ENCODE measurements around the gene IGF1.
"Not testable (repeated sequence)": the region's sequence is repeated elsewhere in the genome, so short reads cannot be mapped to it uniquely, and the experiment has no call there.

Gene IGF1

DNA sequence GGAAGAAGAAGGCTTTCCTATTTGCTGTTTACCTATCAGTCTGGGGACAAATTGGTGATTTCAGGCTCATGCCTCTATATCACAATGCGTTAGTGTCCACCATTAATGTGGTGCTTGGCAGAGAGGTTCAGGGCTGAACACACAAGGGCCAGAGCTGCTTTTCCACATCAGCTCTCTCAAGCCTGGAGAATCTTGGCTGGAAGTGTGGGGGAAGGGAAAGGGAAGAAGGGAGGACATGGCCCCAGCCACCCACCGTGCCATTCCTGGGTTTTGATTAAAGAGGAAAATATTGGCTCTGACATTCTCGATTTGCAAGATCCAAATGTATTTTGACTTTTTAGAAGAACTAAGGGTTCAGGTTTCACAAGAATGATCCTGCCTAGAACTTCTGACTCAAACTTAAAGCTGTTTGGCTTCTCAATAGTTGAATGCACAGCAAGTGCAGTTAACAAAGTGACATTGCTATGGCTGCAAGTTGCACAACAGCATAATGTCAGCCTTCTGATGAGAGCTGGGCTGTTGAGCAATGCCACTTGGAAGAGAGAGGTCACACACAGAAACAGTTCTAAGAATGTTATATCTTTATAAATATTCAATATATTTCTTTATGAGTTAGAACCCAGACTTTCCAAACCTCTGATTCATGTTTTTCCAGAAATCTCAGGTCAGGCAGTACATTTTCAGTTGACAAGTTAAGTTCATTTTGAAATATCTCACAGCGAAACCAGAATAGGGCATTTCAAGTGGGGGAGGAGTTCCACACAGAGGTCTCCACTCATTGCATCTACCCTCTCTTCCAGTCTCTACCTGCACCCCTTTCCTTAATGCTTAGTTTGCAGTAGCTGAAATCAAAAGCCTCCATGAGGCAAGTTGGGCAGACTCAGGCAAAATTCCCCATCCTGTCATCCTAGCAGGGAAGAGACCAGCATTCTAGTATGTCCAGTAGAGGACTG is 25.3 kb downstream of the IGF1 start:
- no peak for DNase-seq

DNA sequence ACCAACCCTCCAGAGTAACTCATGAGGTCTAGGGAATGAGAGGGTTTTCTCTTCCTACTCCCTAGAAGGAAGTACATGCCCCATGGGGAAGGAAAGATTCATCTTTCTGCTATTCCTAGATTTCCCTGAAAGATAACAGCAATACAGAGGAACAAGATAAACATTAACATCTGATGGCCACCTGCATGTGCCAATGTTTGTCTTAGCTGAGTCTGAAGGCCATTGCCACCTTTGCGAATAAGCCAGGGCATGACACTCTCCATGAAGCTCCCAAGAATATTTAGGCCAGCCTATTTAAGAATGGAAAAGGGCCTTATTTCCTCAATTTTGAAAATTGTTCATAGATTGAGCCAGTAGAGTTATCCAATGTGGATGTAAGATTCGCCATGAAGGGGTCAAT is 26.0 kb downstream of the IGF1 start:
- DNase-seq, result no peak

DNA sequence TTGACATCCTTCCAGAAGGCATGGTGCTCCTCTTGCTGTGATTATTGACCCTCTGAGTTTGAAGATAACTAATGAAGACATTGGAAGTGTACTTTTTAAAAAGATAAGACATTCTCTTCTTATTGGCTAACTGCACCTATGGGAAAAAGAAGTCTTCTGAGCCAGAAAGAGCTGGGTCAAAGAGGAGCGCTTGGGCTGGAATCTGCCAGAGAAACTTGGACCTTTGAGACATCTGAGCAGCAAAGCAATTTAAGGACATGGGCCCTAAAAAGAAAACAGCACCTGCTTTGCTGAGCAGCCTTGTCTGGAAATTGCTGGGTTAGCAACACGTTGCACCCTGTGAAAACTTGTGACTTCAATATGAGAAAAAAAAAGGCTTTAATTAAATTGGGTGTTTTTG is 27.8 kb downstream of the IGF1 start:
- no peak for DNase-seq

DNA sequence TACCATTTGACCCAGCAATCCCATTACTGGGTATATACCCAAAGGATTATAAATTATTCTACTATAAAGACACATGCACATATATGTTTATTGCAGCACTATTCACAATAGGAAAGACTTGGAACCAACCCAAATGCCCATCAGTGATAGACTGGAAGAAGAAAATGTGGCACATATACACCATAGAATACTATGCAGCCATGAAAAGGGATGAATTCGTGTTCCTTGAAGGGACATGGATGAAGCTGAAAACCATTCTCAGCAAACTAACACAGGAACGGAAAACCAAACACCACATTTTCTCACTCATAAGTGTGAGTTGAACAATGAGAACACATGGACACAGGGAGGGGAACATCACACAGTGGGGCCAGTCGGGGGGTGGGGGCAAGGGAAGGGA is 31.3 kb downstream of the IGF1 start:
- DNase-seq, result not testable (repeated sequence)

DNA sequence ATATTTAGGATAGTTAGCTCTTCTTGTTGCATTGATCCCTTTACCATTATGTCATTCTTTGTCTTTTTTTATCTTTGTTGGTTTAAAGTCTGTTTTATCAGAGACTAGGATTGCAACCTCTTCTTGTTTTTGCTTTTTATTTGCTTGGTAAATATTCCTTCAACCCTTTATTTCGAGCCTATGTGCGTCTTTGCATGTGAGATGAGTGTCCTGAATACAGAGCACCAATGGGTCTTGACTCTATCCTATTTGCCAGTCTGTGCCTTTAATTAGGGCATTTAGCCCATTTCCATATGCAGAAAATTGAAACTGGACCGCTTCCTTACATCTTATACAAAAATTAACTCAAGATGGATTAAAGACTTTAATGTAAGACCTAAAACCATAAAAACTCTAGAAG is 32.9 kb downstream of the IGF1 start:
- DNase-seq, result not testable (repeated sequence)

DNA sequence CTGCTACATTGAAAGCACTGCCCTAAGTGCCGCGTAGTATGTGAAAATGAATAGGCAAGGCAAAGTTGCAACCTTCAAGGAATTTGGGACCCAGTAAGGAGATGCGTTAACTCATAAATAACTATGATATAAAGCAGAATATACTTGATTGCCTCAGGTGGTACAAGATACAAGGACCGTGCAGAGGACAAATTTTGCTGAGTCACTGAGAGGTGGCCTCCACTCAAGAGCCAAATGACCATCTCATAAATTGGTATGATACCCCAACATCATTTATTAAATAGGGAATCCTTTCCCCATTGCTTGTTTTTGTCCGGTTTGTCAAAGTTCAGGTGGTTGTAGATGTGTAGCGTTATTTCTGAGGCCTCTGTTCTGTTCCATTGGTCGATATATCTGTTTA is 35.7 kb downstream of the IGF1 start:
- no peak for DNase-seq

DNA sequence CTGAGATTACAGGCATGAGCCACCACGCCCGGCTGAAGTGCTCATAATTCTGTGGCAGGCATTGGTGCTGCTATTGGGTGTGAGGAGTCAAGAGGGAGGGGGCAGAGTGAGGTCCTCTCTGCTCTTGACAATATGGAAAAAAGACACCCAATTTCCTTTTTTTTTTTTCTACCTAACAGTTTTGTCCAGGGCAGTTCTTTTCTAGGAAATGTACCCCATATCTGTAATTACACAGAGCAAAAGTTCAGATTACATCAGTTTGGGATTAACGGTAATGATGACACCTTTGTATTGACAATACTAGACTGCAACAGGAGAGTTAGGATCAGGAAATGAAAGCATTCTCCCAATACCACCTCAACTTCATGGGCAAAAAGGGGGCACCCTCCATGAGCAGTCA is 36.3 kb downstream of the IGF1 start:
- DNase-seq, result no peak

DNA sequence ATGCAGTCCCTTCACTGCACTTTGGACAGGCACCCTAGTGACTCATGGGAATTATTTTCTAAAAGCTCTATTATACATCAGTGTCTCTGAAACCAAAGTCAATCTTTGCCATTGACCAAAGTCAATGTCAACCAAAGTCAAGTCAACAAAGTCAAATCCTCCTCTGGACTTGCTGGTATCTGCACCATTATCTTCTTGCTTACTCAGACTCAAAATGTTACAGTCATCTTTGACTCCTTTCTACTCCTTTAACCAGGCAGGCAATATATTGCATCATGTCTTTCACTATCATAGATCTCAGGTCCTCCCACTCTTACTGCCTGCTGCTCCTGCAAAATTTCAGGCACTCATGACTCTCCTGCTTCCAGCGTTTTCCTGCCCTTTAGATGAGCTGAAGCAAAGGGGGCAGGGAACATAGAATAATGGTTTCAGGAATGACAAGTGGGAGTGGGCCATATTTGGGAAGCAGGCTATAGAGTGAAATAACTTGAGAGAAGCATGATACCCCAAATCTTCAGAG is 39.2 kb downstream of the IGF1 start:
- no peak for DNase-seq

DNA sequence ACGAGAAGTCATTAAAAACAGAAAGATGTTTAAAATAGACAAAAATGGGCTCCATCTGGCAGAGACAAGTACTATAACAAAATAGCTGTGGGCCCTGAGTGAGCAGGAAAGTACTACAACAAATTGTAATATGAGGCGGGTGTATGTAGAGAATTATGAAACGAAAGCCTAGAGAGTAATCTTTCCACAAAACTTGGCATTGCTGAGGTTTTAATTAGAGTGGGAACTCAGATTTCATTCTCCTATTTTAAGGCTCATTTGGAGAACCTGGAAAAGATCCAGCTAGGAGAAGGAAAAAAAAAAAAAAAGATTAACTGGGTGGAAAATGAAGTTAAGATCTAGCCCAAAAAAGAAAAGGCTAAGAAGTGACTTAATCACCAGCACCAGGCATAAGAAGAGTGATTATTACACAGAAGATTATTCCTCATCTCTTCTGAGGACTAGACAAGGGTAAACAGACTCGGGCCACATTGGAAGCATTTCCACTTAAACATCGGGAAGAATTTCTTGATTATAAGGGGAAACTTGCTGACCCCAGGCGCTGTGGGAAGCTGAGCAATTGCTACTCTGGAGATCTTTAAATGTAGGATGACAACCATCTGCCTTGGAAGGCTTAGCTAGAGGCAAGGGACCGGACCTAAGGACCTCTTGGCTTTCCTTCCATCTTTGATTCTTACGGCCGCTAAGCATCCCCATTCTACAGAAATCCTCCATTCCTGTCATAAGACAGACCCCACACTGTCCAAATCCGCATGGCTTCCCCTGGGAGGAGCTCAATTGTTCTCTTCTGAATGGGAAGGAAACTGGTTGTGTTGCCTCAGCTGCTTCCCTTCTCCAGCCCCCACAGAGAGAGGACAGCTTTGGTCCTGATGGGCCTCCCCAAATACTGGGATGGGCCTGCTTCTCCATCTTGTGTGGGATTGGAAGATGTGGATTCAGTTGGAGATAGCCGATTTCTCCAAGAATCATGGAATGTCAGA is 40.6 kb downstream of the IGF1 start:
- no peak for DNase-seq

DNA sequence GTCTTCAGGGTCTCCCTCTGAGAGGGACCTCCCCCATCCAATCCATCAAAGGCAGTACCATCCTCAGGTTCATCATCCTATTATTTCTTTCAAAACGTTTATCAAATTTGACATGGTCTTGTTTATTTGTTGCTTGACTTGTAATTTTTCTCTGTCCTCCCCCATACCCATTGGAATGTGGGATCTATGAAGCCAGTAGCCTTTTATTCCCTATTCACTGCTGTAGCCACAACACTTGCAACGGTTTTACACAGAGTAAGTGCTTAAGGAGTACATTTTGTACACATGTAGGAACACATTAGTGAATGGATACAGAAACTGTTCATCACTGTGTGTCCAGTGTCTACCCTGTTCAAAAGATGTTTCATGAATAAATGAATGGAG is 41.5 kb downstream of the IGF1 start:
- DNase-seq, result no peak

DNA sequence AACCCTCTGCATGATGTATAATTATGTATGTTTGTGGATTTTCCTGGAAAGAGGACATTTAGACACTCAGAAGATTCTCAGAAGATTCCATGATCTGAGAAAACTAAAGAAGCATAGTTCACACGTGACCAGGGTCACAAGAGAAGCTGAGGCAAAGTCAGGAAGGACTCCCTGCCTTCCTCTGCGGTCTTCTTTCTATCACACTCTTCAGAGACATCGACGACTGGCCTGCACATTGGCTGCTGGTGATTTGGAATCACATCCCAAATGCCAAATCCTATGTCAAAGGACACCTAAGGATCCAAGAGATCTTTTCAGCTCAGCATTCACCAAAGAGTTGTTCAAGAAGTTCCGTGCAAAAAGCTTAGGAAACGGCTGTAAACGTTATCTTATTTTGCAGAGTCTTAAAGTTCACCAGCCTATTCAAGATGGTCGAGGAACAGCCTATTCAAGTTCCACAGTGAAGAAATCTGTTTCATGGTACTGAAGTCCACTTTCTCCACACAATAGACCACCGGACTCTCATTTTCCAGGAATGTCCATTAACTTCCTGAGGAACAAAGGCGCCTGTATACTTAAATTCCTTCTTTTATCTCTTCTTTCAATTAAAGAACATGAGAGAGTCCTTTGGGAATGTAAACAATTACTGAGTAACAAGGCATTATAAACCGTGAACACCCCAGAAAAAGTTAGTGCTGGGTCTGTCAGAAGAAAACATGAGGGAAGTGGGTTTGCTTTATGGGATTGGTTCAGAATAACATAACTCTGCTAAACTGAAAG is 42.1 kb downstream of the IGF1 start:
- no peak for DNase-seq

DNA sequence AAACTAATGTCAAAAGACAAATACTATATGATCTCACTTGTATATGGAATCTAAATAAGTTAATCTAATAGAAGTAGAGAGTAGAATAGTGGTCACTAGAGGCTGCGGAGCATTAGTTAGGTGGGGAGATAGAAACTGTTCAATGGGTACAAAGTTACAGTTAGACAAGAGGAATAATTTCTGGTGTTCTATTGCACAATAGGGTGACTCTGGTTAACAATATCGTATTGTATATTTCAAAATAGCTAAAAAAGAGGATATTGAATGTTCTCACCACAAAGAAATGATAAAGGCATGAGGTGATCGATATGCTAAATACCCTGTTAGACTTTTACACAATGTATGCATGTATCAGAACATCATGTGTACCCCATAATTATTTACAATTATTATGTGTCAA is 42.9 kb downstream of the IGF1 start:
- no peak for DNase-seq

DNA sequence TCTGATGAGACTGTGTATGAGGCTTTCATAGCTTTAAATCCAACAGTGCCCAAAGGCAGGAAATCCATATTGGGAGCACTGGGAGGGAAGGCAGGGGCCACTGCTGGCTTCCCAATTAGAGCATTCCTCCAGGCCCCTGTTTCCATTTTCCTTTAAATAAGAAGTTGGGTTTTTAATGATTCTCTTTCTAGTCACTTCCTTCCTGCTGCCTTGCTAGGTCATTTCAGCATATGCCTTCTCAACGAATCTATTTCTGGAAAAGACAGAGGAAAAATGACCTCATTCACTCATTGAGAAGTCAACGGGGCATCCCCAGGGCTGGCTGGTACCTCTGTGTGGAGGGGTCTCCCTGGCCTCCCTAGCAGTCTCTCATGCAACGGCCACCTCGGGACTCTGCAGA is 43.5 kb downstream of the IGF1 start:
- no peak for DNase-seq

DNA sequence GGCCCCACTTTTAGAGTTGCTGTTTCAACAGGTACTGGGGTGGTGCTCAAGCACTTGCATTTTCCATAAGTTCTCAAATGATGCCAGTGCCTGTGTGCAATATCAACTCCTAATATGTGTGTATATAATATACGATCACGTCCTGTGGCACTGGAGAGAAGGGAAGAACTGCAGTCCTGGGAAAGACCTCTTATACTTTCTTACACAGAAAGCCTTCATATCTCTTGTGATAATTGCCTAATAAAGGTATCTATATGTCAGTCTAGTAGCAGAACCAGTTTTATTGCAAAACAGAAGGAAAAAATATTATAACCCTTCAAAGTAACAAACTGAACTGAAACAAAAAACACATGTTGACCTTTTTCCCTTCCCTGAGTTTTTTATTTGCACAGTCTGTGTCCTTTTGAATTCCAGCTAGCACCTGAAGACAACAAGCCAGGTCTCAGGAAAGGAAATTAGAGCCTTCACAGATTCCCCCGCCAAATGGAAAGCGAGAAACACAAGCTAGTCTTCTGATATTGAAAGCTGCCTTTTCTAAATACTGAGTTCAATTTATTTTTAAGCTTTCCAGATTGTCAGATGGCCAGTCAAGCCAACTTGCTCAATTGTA is 44.4 kb downstream of the IGF1 start:
- no peak for DNase-seq

DNA sequence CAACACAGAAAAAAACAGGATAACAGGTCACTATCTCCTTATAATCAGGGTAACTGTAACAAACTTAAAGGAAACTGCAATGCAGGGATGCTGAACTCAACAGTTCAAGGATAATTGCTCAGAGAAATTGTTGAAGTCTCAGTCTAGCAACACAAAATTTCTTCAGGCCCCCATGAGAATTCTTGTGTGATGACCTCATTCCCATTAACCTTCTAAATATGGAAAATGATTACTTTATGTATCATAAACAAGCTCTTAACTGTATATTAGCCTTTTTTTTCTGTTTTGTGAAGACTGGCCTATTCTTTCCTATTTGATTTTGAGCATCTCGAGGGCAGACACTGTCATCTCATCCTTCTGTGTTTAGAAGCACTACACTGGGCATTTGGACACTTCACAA is 47.1 kb downstream of the IGF1 start:
- no peak for DNase-seq

DNA sequence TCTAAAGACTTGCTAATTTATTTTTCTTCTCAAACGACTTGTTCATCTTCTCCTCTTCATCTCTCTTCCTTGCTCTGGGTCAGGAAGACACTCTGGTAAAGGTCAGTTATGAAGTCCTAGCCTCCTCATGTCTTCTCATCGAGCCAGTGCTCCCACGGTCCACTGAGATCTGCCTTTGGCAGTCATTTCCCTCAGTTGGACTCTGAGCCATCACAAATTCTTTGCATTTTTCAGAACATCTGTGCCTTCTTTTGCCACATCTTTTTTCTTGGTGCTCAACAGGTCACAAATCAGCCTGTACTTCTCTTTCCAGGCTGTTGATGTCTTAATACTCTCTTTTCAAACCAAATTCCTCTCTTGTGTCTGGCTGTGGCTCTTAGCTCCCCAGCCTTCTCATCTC is 49.7 kb downstream of the IGF1 start:
- no peak for DNase-seq

DNA sequence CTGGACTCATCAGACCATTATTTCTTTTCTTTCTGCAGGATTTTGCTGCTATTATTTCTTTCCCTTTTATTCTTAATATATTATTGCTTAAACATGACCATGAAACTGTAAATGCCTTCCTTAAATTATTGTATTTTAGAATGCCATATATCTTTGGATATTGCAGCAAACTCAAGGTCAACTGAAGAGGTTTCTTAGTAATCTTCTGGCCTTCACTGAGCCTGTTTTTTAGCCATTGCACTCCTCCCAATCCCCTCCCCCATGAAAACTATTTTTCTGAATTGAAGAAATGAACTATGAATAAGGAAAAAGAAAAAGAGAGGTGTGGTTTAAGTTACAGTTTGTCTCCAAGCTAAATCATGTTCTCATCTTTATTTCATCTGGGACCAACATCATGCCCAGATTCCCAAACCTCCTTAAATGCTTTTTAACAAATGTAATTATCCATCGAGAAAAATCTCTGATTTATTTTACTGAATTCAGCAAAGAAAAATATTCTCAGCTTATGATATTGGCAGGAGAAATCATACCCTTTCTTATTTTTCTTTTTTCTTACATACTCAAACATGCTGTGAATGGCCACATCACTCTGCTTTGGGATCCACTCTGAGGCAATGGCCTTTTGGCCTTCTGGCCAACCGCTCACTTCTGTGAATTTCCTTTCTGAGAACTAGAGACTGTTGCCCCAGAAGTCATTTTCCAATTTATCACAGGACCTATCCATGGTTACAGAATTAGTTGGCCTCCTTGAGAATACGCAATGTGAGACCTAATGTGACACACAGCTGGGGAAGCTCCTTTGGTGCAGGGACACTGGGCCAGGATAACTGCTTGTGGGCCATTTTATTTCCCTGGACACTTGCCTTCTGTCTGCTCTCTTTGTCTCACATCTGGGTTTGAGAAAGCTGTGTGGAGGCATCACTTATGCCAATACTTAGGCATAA is 50.9 kb downstream of the IGF1 start:
- DNase-seq, result no peak

DNA sequence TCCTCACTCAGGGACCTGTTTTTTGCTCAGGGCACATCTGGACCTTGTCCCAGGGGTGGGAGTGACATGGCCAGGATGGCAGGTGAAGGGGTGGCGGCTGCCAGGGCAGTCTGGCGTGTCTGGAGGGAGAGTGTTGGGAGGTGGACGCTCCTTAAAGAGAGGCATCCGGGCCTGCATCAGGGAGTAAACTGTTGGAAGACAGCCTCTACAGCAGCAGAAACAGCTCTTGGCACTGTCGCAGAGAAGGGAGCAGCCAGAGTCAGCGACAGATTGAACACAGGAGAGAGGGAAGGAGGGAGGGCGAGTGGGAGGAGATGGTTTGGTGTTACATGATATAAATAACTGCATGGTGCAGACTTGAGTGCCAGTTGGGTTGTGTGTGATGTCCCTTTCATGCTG is 52.8 kb downstream of the IGF1 start:
- no peak for DNase-seq

DNA sequence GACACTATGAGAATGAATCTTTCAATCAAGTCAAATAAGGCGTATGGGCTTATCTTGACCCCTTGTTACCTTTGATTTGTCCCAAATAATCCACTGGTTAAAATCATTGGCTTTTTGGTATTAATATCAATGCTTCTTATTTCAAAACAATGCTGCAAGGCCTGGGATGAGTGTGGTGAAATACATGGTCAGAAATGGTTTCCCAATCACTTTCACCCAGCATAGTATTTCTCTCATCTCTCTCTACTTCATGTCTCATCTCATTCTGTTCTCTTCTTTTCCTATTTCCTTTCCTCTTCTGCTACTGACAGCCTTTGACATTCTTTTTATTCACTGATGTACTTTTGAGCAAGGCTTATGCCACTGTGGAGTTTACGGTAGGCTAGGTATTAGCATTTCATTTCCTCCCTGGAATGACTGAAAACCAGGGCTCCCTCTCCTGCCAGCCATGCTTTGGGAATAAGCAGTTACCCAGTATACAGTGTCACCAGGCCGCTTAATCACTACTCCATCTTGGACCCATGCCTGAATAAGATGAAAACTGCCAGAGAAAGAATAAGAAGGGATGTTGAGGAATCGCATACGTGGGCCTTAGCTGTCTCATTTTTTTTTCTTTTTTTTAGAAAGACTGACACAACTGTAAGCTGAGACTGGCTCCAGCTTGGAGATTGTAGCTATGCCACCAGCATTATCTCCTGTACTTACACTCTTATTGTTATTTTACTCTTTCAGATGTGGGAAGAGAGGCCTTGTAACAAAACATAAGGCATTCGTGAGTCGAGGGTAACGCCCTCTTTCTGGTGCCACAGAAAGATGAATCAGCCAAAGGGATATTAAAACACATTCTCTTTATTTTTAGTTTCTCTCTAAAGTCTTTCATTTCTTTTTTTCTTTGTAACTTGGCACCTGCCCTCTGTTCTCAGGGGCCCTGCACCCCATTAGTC is 53.5 kb downstream of the IGF1 start:
- no peak for DNase-seq
